OCI-LY7 (cell line): ENCODE results near the gene FAM135A. TPM values are rescaled to one million over a fixed set of nuclear protein-coding genes. Genes with fewer than 3 reads are reported as not detected.

Experiments
- BruUV-seq: library from RNA; stranded (reverse); fragments of 400-500 nt; replicated peaks from 2 replicates; lab custom pipeline; 2021; lab: Mats Ljungman, UMichigan
- CTCF ChIA-PET: fragments of 300-600 bp; sonication (Branson Sonifier 250); formaldehyde crosslinking; loops from one replicate; lab custom pipeline; 2022; ENCODE audit warnings: antibody characterized with exemption; ENCODE audit not compliant: unreplicated experiment; lab: Charles Lee
- POLR2A ChIA-PET: fragments of 300-600 bp; sonication (Branson Sonifier 250); formaldehyde crosslinking; loops from one replicate; lab custom pipeline; 2022; ENCODE audit warnings: antibody characterized with exemption; lab: Charles Lee
- DNase-seq: peaks from one replicate; pipeline ENCODE4 v3.0.0-alpha.2; 2015; ENCODE audit warnings: low spot score
- H2AFZ ChIP-seq: fragments of 200-600 bp; sonication (generic), shearing (Covaris generic); 2 replicates; pipeline ENCODE4 v1.6.1; 2014; ENCODE audit warnings: mild to moderate bottlenecking, antibody characterized with exemption, low read length, moderate library complexity
- H3K27ac ChIP-seq: fragments of 200-600 bp; sonication (generic); 2 replicates; pipeline ENCODE4 v1.5.1; 2014; ENCODE audit warnings: mixed run types, low read depth, mild to moderate bottlenecking, moderate library complexity, low read length, inconsistent platforms; ENCODE audit not compliant: poor library complexity, severe bottlenecking
- H3K36me3 ChIP-seq: fragments of 200-600 bp; sonication (generic); 2 replicates; pipeline ENCODE4 v1.6.1; 2014; ENCODE audit warnings: mild to moderate bottlenecking, antibody characterized with exemption, low read length, moderate library complexity, mixed read lengths; ENCODE audit not compliant: insufficient read depth
- H3K4me1 ChIP-seq: fragments of 200-600 bp; sonication (generic); 2 replicates; pipeline ENCODE4 v1.5.1; 2014; ENCODE audit warnings: mild to moderate bottlenecking, low read length; ENCODE audit not compliant: insufficient read depth, poor library complexity, severe bottlenecking
- H3K4me2 ChIP-seq: fragments of 200-600 bp; sonication (generic); 2 replicates; pipeline ENCODE4 v1.6.1; 2014; ENCODE audit warnings: mild to moderate bottlenecking, low read length
- H3K4me3 ChIP-seq: fragments of 200-600 bp; sonication (generic); 2 replicates; pipeline ENCODE4 v1.5.1; 2014; ENCODE audit warnings: mild to moderate bottlenecking, low read depth, low read length; ENCODE audit not compliant: poor library complexity, severe bottlenecking
- H3K79me2 ChIP-seq: fragments of 200-600 bp; sonication (generic); 2 replicates; pipeline ENCODE4 v1.6.1; 2016; ENCODE audit warnings: low read depth, mild to moderate bottlenecking, low read length, moderate library complexity, mixed read lengths; ENCODE audit not compliant: insufficient read depth
- H3K9me2 ChIP-seq: fragments of 200-600 bp; sonication (generic); 2 replicates; pipeline ENCODE4 v1.6.1; 2016; ENCODE audit warnings: mild to moderate bottlenecking, low read length, mixed read lengths; ENCODE audit not compliant: insufficient read depth
- H3K9me3 ChIP-seq: fragments of 200-600 bp; sonication (generic); 2 replicates; pipeline ENCODE4 v1.6.1; 2014; ENCODE audit warnings: mild to moderate bottlenecking, mixed run types, low read length, mixed read lengths
- H4K20me1 ChIP-seq: fragments of 200-600 bp; sonication (generic); 2 replicates; pipeline ENCODE4 v1.6.1; 2014; ENCODE audit warnings: mild to moderate bottlenecking, antibody characterized with exemption, low read length, moderate library complexity, mixed read lengths; ENCODE audit not compliant: insufficient read depth
- EZH2phosphoT487 ChIP-seq: fragments of 200-600 bp; sonication (generic); IDR thresholded peaks from 2 replicates; pipeline ENCODE4 v1.6.1; 2018; ENCODE audit warnings: low read depth, borderline replicate concordance, mild to moderate bottlenecking, mixed run types, antibody characterized with exemption, low read length, moderate library complexity, mixed read lengths
- intact Hi-C: fragments of 100-400 bp; cut with micrococcal nuclease; formaldehyde crosslinking; loops from one replicate; pipeline ENCODE4 v1.10.0; 2022; ENCODE audit not compliant: unreplicated experiment
- total RNA-seq, 2 experiments: library from RNA; depleted of rRNA in 1 of 2; stranded (reverse); fragments of >200 nt in 1 of 2; shearing (Covaris generic) in 1 of 2; gene quantifications; 2 replicates each; pipeline ENCODE4 v1.2.3, GENCODE V29; 2014 to 2022
- TF ChIP-seq, protein P1 (sequence below): fragments of 200-600 bp; sonication (generic); conservative IDR thresholded peaks from 2 replicates; pipeline ENCODE4 v1.5.1; 2014; ENCODE audit warnings: mild to moderate bottlenecking, antibody characterized with exemption, low read length, moderate library complexity, mixed read lengths

FAM135A gene
- total RNA-seq, 2 experiments from 2014 or later: 35.5 to 66.2 TPM

DNA sequence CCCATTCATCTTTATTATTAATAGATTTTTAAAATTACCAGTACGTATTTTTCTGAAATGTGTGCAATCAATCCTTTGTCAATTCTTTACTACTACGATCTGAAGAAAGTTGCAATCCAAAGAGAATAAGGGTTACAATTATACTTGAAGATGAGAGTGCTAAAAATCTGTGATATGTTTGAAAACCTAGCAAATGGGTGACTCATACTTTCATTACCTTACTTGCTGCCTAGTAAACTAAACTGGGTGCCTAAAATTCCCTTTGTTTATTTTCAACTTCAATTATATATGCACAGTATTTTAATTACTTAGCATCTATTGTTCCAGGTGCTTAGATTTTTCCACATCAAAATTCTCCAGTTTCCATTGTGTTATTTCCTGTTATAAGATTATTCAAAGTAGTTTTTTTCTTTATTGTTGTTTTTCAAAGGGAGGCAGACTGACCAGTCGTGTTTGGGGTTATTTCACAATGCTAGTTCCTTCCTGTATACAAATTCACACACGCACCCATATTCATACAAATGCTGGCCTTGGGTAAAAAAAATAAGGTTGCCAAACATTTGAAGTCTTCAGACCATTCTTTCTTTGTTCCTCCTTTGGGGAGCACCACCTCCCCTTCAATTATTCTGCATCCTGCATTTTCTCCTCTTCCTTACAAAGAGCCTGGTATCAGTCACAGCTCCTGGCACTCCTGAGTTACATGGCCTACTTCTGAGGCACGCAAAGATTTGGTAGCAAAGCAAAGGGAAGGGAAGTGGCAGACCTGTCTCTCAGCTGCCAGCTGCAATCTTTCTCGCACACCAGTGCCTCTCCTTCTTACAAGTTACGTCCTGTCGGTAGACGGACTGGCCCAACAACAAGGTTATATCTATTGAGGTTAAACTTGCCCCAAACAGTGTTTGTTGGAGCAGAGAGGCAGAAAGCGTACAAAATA is 16.2 kb upstream of the FAM135A start:
- no TSS peak for BruUV-seq
- Histone ChIP-seq H4K20me1 (no peaks in the 10 kb centered on the region), H3K4me2 (peak overlapping the region; percentile 27; the same call in 1 of the 2 replicates), H3K9me3 (no peaks in the 10 kb centered on the region), H2AFZ (peak overlapping the region; percentile 60; the same call in 1 of the 2 replicates), H3K79me2 (no peaks in the 10 kb centered on the region), H3K4me1 (peaks cover 24% of the 10 kb centered on the region), H3K27ac (no peak overlapping the region), H3K9me2 (no peaks in the 10 kb centered on the region), H3K36me3 (no peaks in the 10 kb centered on the region), H3K4me3 (no peak overlapping the region)
- no peak for TF ChIP-seq EZH2phosphoT487
- TF ChIP-seq, protein P1, sequence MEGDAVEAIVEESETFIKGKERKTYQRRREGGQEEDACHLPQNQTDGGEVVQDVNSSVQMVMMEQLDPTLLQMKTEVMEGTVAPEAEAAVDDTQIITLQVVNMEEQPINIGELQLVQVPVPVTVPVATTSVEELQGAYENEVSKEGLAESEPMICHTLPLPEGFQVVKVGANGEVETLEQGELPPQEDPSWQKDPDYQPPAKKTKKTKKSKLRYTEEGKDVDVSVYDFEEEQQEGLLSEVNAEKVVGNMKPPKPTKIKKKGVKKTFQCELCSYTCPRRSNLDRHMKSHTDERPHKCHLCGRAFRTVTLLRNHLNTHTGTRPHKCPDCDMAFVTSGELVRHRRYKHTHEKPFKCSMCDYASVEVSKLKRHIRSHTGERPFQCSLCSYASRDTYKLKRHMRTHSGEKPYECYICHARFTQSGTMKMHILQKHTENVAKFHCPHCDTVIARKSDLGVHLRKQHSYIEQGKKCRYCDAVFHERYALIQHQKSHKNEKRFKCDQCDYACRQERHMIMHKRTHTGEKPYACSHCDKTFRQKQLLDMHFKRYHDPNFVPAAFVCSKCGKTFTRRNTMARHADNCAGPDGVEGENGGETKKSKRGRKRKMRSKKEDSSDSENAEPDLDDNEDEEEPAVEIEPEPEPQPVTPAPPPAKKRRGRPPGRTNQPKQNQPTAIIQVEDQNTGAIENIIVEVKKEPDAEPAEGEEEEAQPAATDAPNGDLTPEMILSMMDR: no peak
- intact Hi-C loops: no loop called here
- POLR2A ChIA-PET: interaction anchor here (1.0 kb wide), 1 partner anchor 17 kb away, joined by 3 read pairs; the partner anchor contains the start of gene FAM135A
- peak; percentile 34 for DNase-seq
- CTCF ChIA-PET: no interaction called here

DNA sequence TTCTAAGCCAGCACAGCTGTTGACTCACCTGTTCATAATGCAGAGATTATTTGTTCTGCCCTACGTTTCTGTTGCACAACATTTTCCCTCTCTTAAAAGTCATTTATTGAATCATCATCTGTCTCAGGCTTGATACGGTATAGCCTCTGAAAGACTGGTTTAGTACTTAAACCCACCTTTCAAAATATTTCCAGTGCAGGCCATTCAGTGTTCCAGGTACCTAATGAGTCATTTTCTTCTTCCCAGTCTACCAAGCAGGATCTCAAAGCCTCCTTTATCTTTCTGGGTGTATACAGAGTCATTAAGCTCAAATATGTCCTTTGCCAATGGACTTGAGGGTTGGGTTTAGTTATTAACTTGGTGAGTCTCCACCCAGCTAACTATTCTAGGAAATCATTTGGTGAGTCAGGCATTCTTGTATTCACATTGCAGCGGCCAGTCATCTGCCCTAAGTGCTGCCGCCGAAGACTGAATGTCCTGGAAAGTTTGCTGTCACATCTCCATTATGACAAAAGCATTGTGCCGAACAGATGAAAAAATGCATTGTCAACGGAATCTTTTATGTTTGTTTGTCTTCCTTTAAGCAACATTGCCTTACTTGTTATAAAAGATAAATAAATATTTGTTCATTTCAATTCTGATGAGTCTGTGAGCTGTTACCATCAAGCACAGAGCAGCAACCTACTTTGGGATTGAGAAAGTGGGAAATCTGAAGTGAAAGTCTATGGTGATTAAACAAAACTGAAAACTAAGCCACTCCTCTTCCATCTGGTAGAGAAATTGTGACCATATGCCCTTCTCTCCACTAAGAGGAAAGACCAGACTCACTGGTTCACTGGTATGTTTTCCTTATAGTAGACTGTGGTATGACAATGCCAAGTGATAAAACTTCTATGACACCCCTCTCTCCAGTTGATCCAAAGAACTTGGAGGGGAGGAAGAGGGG is 14.3 kb upstream of the FAM135A start:
- POLR2A ChIA-PET: no interaction called here
- DNase-seq: no peak
- intact Hi-C loops: no loop called here
- Histone ChIP-seq H3K4me1 (peaks cover 24% of the 10 kb centered on the region), H3K79me2 (no peaks in the 10 kb centered on the region), H3K9me2 (no peaks in the 10 kb centered on the region), H2AFZ (peak overlapping the region; percentile 60; the same call in 1 of the 2 replicates), H3K27ac (no peak overlapping the region), H3K36me3 (no peaks in the 10 kb centered on the region), H3K4me2 (no peak overlapping the region), H4K20me1 (no peaks in the 10 kb centered on the region), H3K9me3 (no peaks in the 10 kb centered on the region), H3K4me3 (no peak overlapping the region)
- no TSS peak for BruUV-seq
- CTCF ChIA-PET: no interaction called here
- TF ChIP-seq, protein P1: no peak
- no peak for TF ChIP-seq EZH2phosphoT487
